Right kidney (tissue), 1 donor: ENCODE data around the gene GALNT13.

Experiments
- DNase-seq: peaks from one replicate; pipeline ENCODE4 v3.0.0-alpha.2; 2016

GALNT13 gene

DNA sequence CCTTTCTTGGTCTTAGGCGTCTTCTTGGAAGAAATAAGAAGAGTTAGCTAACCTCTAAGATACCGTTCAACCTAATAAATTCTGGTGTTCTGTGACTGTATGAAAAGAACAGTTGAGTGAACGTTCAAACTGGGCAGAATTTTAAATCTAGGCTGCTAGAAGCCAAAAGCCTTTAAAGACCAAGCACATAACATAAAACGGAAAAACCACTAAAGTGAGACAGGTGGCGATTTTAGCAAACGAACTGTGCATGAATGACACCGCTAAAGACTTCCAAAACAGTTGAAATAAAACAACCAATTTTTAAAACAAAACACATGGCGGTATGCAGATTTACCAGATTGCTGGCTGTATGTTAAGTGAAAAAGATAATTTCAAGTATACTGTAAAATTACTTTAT lies 73.1 kb downstream of the GALNT13 start:
- DNase-seq, result no peak

DNA sequence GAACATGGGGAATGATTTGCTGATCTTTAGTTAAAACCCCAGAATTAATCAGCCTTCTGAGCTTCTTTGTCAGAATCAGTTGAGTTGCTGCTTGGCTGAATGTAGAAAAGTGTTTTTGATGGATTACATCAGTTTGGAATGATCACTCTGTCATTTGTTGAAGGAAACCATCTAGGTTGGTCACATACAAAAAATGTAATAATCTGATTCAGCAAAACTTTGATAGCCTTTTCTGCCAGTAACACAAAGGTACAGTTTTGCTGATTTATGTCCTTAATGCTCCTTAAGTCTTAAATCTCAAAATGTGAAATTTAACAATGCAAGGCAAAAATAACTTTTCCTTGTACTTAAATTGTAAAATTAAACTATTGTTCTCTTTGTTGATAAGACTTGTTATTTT lies 74.3 kb downstream of the GALNT13 start:
- no peak for DNase-seq

DNA sequence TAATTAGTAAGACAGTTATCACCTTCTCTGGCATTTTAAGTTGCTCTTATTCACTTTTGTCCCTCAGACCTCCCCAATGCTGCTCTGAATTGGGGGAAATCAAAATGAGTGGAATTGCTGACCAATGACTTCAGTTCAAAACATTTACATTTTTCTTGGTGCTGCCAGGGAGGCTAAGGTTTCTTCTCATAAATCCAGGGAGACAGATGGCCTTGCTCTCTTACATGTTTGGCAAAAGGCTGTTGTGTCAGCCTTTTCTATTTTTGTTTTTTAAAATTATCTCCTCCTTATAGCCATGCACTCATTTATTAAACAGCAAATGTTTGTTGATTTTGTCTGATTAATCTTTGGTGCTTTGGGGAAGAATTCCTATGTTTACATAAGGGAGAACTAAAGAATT lies 82.0 kb downstream of the GALNT13 start:
- no peak for DNase-seq

DNA sequence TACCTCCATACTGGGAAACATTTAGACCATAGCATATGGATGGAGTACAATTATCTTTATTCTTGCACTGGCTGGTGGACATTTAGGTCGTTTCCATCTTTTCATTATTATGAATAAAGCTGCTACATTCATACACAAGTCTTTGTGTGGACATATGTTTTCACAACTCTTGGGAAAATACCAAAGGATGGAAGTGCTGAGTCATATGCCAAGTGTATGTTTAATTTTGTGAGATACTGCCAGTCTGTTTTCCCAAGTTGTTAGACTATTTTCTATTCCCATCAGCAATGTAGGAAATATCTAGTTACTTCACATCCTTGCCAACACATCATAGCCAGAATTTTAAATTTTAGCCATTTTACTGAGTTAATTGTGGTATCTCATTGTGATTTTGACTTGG lies 91.5 kb downstream of the GALNT13 start:
- DNase-seq, result no peak

DNA sequence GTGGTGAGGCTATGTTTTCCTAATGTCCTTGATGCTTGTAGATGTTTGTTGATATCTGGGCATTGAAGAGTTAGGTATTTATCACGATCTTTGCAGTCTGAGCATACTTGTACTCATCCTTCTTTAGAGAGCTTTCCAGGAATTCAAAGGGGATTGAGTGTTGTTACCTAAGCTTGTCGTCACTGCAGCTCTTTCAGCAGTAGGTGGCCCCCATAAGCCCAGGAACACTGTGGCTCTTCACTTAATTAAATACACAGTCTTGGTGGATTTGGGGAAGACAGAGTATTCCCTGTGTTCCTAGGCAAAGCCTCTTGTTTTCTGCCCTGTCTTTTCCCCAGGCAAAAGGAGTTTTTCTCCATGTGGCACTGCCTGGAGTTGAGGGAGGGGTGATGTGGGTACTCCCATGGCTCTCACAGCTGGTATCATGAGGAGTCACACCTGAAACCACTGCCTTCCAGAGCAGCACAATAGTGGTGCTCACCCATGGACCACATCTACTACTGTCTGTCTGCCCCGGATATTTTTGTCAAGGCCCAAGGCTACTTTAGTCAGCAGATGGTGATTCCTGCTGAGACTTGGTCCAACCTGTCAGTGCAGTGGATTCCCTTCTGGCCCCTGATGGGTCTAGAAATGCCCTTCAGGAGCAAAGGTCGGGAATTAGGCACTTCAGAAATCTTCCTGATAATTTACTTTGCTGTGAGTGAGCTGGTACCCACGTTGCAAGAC lies 95.7 kb downstream of the GALNT13 start:
- no peak for DNase-seq

DNA sequence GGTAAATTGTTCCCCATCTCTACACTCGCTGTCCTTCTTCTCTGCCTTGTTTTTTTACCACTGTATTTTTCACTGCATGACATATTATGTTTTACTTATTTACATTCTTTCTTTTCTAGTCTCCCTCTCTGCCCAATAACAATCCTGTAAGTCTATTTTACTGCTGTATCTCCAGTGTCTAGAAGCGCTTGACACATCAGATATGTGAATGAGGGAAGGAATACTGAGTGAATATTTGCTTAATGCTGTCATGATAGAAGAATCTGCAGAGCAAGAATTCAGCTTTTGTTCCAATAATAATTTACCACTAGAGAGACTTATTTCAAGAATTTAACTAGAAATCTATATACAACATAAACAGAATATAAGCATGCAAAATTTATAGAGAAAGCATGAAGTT lies 99.5 kb downstream of the GALNT13 start:
- no peak for DNase-seq

DNA sequence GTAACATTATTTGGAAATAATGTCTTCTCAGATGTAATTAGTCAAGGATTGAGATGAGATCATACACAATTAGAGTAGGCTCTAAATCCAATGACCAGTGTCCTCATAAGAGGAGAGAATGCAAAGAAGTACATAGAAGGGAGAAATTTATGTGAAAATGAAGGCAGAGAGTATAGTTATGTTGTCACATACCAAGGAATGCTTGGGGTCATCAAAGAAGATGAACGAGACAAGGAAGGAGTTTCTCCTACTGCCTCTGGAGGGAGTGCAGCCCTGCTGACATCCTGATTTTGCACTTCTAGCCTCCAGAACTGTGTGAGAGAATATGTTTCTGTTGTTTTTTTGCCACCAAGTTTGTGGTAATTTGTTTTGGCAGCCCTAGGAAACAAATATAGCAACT lies 100.1 kb downstream of the GALNT13 start:
- no peak for DNase-seq

DNA sequence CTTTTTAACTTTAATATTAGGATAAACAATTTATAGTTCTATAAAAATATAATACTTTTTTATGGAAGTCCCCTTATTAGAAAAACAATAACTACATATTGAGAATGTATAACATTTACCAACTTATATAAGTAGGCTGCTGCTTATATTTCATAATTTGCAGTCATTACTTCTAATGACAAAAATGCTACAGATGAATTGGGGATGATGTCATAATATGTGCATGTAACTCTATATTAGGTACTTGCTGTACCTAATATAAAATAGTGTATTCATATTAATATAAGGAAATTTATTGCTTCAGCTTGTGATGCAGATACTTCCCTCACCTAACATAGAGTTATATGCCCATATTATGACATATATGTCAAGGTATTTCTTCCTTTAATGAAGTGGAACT lies 100.7 kb downstream of the GALNT13 start:
- DNase-seq, result no peak

DNA sequence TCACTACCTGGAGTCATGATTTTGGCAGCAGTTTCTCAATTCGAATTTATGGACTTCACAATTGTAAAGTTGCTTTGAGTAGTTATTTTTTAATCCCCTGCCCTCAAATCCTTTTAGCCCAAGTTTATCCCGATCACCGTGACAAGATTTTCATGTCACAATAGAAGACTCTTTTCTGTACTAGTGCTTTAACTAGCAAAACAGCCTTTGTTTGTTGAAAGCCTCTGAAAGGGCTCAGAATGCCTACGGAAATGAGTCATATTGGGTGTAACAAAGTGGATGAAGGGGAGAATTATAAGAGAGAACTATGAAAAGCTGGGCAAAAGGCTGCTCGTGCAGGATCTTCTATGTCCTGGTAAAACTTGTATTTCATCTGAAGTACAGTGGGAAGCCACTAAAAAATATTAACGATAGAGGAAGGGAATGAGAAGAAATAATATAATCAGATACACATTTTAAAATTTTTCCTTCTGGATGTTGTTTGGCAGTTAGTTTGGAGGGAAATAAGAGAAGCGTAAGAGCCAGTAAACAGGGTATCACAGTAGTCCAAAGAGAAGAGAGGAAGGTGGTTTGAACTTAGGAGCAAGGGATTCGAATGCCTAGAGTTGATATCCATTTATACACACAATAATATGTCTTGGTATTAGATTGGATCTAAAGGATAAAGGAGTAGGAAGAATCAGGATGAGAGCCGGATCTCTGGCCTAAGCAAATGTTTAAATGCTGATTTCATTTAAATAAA lies 114.9 kb downstream of the GALNT13 start:
- DNase-seq, result no peak

DNA sequence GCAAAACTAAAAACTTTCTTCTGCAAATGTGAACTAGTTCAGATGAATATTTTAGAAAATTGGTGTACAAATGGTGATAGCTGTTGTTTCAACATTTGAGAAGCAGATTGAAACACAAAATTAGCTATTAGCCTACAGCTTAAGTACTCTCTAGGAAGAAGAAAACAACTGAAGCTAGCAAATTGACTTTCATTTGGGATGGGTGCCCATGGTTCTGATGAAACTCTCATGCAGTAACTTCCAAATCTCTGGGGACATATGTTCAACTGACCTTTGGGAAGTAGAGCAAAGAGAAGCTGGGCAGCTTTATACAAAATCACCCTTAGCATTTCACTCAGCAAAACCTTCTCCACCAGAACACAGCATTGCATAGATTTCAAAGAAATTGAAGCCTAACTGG lies 119.0 kb downstream of the GALNT13 start:
- no peak for DNase-seq

DNA sequence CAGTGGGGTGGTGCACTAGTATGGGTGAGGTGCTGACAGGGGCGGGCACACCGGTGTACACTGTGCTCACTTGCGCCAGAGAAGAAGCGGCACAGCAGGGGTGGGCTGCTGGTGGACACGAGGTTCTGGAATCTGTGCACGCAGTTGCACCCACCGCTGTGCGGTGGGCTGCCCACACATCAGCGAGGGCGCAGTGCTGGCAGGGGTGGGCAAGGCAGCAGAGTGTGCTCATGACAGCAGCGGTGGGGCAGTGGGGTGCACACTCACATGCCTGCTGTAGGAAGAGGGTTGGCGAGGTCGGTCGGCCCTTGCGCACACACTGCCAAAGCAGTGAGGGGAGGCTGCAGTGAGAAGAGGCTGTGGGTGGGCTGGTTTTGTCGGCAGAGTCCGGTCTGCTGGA lies 141.8 kb downstream of the GALNT13 start:
- no peak for DNase-seq

DNA sequence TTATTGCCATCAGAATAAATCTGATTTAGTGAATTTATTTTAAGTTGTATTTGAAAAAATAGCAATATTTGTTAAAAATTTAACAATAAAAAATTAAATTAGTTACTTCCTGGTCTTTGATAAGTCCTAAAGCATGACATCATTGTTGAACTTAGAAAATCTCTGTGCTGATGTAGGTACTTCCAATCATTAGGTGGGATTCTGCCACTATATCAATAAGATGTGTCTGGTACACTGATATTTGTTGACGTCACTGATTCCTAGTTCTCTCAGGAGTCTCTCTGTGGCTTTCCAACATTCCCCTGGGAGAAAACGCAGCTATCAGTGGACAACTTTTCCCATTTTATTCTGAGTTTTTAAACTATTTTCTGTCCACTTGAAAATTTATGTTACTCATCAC lies 143.5 kb downstream of the GALNT13 start:
- DNase-seq, result no peak

DNA sequence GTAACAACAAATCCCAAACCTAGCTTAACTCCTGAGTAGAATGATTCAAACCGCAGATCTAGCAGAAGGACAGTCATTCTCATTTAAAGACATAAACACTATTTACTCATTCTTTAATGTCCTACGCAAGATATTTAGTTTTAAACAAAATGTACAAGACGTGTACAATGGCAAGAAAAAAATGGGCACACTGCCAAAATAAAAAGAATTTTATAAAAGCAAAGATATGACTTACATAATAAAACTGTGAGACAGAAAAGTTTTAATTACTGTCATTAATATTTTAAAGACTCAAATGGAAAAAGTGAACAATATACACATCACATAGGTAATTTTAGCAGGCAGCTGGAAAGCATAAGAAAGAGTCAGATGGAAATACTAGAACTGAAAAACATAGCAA lies 157.8 kb downstream of the GALNT13 start:
- DNase-seq, result no peak

DNA sequence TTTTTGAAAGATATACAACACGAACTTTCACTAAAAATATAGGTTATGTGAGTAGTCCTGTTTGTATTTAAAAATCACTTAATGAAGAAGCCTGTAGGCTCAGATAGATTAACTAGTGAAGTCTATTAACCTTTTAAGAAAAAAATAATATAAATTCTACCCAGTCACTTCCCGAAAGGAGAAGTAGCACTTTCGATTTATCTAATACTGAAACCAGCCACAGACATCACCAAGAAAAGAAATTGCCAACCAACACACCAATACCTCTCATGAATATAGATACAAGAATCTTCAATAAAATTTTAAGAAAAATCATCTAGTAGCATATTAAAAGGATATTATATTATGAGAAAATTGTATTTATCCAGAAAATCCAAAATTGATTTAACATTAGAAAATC lies 160.5 kb downstream of the GALNT13 start:
- no peak for DNase-seq

DNA sequence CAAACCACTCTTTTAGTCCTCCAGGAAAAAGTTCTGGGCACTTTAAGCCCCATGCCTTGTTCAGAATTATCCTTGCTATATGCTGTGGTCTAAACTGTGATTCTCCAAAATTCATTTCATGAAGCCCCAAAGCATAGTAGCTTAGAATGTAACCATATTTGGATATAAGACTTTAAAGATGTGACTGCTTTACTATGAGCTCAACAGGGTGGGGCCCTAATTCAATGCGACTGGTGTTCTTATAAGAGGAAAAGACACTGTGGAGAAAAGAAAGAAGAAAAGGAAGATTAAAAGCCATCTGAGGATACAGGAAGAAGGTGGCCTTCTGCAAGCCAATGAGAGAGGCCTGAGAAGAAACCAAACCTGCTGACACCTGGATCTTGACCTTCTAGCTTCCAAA lies 174.8 kb downstream of the GALNT13 start:
- DNase-seq, result no peak

DNA sequence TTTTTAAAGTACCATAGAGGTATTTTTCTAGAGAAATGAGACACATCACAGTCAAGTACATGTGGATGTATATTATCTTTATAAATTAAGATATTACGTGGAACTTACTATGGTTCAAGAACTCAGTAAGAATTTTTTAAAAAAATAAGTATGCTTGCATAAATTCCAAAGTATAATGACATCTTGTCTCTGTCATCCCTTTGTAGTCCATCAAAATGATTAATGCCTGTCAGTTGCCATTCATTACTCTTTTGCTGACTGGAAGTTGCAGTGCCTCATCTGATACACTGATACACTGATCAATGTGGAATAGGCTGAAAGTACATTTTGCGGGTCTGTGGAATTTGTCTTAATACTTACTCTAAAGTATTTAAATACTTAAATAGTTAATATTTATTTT lies 177.2 kb downstream of the GALNT13 start:
- no peak for DNase-seq

DNA sequence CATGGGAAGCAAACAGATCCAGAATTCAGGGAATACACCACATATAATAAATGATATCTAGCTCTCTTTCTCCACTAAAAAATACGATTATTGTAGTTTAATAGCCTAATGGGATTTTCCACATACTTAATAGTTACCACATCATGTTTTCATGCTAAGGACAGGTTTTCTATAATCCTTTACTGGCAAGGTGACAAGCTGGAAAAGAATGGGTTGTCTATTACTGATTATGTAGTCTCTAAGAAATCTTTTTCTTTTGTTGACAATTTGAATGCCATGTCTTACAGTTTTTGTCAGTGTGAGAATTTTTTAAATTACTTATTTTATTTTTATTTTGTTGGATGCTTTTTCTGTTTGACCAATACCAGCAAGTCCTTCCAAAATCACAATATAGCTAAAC lies 177.8 kb downstream of the GALNT13 start:
- DNase-seq, result no peak

DNA sequence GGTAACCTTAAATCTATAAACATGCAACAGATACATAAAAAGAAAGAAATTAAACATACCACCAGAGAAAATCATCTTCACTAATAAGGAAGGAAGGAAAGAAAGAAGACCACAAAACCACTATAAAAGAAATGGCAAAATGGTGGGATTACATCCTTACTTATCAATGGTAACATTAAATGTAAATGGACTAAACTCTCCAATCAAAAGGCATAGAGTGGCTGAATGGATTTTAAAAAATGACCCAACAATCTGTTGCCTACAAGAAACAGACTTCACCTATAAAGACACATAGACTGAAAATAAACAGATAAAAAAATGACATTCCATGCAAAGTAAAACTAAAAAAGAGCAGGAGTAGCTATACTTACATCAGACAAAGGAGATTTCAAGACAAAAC lies 195.4 kb downstream of the GALNT13 start:
- no peak for DNase-seq

DNA sequence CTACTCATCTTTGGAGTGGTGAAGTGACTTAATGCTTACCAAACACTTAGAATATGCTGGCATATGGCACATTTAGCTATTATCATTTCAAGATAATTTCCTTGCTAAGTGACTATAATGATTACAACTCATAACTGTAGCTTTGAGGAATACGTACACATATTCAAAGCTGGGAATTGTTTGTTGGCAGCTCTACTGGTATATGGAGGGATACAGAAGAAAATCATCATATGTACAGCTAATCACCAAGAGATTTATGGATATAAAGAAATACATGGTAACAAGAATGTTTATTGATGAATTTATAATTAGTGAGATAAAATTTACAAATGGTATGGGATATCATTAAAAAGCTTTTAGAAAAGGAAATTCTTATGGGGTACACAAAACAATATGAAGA lies 207.2 kb downstream of the GALNT13 start:
- no peak for DNase-seq

DNA sequence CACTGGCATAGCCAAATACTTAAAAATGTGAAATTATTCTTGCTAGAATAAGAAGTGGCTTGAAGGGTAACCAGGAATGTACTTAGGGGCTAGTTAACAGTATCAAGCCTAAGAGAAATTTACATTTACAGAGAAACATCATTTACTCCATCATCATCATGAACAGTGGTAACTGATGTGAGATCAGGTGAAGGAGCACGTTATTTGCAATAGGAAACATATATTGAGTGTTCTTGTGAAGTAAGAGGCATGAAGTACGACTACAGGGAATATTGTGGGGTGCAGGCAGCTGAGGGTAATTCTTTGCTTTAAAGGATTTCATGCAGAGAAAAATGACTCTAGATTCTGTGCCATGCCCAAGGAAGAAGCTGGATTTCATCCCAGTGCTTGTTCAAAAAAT lies 220.8 kb downstream of the GALNT13 start:
- no peak for DNase-seq

DNA sequence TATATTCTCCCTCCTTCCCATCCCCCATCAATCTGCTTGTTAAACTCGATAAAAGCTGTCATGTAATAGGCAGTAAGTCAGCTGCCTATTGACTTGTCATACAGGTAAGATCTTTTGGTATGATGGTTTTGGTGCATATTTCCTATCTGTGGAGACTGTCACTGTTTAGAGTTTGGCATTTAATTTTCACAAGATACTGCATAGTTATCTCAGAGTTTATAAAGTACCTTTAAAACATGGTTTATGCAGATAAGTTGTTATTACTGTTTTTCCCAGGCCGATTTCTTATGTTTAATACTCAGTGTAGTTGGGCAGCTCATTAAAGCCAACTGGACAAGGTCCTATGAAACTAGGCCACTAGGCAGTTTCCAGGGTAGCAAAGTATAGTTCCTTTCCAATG lies 222.1 kb downstream of the GALNT13 start:
- DNase-seq, result no peak

DNA sequence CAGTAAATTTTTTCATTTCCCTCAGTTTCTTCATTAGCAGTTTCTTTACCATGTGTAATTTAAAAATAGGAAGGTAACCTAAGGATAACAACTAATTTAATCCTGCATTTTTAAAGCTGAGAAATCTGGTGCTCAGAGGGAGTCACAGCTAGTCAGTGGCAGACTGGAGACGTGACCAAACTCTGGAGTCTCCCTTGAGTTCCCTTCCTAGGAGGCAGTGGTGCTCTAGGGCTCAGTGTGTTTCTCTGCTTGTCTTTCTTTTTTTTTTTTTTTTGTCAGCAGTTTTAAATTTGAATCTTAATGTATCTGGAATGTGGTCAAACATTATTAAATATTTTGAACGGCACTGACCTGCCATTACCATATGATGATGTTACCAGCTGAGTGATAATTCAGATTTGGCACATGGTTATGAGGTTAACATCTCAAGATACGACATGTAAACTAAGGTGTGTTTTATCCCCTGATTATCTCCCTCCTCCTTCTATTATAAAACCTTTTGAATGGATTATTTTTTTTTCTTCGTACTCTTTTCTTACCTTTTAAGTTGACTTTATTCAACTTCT lies 226.2 kb downstream of the GALNT13 start:
- DNase-seq, result no peak

DNA sequence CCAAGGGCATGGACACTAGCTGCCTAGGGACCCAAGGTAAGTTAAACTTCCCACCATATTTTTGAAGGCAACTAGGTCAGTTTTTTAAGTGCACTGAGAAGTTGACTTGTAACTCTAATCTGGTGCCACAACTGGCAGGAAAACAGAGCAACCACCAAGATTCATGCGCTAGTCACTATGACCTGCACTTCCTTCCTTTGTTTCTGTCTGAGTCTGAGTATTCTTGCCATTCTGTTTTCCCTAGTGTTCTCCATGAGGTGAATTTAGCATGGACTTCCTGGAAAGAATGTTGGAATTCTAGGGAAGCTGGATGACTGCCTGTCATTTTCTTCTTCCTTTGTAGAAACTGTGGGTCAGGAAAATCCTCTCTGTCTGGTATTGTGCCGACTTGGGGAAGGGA lies 249.0 kb downstream of the GALNT13 start:
- DNase-seq, result no peak

DNA sequence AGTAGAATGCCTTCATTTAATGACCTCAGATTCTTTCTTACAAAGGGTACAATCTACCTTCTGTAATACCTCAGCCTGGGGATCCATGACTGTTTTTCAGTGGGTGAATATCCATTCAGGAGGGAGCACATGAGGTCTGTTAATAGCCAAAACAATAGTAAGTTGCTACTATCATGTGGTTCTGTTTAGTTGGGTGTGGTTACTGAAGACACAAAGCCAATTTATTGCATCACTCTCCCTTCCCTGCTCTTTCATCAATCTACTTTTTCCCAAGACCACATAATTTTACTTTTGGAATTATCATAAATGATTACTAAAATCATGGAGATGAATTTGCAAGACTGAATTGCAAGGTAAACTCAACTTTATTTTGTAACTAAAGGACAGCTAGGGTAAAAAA lies 254.2 kb downstream of the GALNT13 start:
- DNase-seq, result no peak
